Measurements from ENCODE around the gene FIBP. TPM values are rescaled to one million over a fixed set of nuclear protein-coding genes. Genes with fewer than 3 reads are reported as not detected.

FIBP gene
- total RNA-seq, 2 donors from 2014 or later: 81.0 to 92.0 TPM

DNA sequence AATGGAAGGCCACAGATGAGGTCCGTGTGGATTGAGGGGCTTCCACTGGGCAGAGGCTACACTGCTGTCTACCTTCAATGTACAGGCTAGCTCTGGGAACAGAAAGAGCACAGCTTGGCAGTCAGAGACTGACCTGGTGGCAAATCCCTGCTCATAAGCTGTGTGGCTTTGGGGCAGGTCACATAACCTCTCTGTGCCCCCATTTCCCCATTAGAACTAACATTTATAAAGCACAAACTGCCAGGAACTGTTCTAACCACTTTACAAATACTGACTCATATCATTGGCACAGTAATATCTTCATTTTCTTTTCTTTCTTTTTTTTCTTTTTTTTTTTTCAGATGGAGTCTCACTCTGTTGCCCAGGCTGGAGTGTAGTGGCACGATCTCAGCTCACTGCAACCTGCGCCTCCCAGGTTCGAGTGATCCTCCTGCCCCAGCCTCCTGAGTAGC lies 8.8 kb upstream of the FIBP start:
- TF ChIP-seq, protein P1, sequence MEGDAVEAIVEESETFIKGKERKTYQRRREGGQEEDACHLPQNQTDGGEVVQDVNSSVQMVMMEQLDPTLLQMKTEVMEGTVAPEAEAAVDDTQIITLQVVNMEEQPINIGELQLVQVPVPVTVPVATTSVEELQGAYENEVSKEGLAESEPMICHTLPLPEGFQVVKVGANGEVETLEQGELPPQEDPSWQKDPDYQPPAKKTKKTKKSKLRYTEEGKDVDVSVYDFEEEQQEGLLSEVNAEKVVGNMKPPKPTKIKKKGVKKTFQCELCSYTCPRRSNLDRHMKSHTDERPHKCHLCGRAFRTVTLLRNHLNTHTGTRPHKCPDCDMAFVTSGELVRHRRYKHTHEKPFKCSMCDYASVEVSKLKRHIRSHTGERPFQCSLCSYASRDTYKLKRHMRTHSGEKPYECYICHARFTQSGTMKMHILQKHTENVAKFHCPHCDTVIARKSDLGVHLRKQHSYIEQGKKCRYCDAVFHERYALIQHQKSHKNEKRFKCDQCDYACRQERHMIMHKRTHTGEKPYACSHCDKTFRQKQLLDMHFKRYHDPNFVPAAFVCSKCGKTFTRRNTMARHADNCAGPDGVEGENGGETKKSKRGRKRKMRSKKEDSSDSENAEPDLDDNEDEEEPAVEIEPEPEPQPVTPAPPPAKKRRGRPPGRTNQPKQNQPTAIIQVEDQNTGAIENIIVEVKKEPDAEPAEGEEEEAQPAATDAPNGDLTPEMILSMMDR (conservative IDR thresholded peaks at IDR 0.05): no peak
- no peak overlapping the region for H3K27ac ChIP-seq (ENCODE audit: low read depth, low read length)
- Mint-ChIP-seq H3K27ac (no peak overlapping the region), H3K4me3 (no peak overlapping the region), H3K9me3 (no peaks in the 10 kb centered on the region), H3K36me3 (ENCODE audit: low read depth) (no peaks in the 10 kb centered on the region), H3K4me1 (peaks cover 11% of the 10 kb centered on the region), H3K27me3 (ENCODE audit: insufficient read depth) (peaks cover 61% of the 10 kb centered on the region)
- WGBS, 2 experiments (ENCODE audit: insufficient coverage in 1 of 2, insufficient read length in 1 of 2): 83 to 91% methylated on average over 4 of the region's 4 CpGs
- H3K9me3 ChIP-seq (ENCODE audit: control insufficient read depth, low read length): no peaks in the 10 kb centered on the region
- no peak overlapping the region for H3K9ac ChIP-seq (ENCODE audit: extremely low read depth, low read length, poor library complexity, severe bottlenecking)
- H3K4me3 ChIP-seq (ENCODE audit: low read length): no peak overlapping the region
- no peak for DNase-seq
- no peaks in the 10 kb centered on the region for H3K4me1 ChIP-seq (ENCODE audit: control insufficient read depth, insufficient read depth, low read length)
- H3K36me3 ChIP-seq (ENCODE audit: control insufficient read depth, insufficient read depth, low read length): no peaks in the 10 kb centered on the region
- peaks cover 40% of the 10 kb centered on the region for H3K27me3 ChIP-seq (ENCODE audit: control insufficient read depth, insufficient read depth, low read length, poor library complexity, severe bottlenecking)

DNA sequence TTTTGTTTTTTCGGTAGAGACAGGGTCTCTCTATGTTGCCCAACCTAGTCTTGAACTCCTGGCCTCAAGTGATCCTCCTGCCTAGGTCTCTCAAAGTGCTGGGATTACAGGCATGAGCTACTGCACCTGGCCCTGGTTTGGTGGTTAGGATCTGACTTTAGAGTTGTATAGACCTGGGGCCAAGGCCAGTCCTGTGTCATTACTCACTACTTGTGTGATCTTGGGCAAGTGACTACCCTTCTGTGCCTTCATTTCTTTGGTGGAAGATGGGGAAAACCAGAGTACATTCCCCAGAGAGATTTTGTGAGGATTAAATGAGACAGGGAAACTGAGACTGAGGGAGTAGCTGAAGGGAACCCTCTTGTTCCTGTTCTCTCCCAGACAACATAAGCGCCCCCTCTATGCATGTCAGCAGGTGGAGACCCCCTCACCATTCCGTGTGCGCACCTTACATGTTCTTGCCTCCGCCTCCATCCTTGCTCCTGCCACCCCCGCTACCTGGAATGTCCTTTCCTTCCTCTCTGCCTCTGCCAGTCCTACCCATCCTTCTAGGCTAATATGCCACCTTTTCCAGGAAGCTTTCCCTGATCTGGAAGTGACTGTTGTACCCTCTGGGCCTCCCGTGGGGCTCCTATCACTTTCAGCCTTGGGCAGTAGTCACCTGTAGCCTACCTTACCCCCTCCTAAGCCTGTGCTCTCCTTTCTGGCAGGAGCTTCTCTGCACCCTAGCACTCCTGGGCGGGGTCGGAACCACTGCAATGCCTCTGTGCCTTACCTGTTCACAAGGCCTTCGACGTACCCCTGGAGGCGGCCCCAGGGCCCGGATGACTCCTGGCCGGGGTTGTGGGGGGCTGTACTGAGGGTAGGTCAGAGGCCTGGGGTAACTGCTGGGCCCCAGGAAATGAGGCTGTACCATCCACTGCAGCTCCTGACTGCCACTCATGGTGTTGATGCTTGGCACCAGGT lies 8.0 kb upstream of the FIBP start:
- H3K9me3 Mint-ChIP-seq: no peaks in the 10 kb centered on the region

DNA sequence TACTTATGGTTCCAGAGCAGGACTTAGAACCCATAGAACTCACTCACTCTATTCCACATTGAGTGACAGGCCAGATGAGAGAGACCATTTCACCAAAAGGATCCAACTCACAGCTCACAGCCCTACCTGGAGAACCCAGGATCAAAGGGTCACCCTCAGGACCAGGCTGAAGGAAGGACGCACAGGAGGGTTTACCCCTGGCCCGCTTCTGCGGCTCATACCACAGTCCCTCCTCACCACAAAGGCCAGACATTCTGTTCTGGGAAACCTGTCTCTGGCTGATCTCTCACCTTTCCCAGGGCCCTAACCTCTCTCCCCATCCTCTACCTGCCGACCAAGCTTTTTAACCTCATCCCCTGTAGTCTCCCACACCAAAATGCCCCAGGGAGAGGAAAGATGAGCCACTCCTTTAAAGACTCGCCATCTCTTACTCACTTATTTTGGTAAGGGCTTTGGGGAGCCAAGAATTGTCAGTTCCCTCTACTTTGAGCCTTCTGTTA lies 7.3 kb upstream of the FIBP start:
- Histone ChIP-seq H3K9me3 (ENCODE audit: control insufficient read depth, low read length) (no peaks in the 10 kb centered on the region), H3K4me3 (ENCODE audit: low read length) (no peak overlapping the region), H3K4me1 (ENCODE audit: control insufficient read depth, insufficient read depth, low read length) (no peaks in the 10 kb centered on the region), H3K36me3 (ENCODE audit: control insufficient read depth, insufficient read depth, low read length) (no peaks in the 10 kb centered on the region), H3K27me3 (ENCODE audit: control insufficient read depth, insufficient read depth, low read length, poor library complexity, severe bottlenecking) (peaks cover 25% of the 10 kb centered on the region), H3K27ac (ENCODE audit: low read depth, low read length) (no peak overlapping the region), H3K9ac (ENCODE audit: extremely low read depth, low read length, poor library complexity, severe bottlenecking) (no peak overlapping the region)
- TF ChIP-seq, protein P1 (conservative IDR thresholded peaks at IDR 0.05): no peak
- Mint-ChIP-seq H3K27ac (no peak overlapping the region), H3K36me3 (ENCODE audit: low read depth) (no peaks in the 10 kb centered on the region), H3K9me3 (no peaks in the 10 kb centered on the region), H3K27me3 (ENCODE audit: insufficient read depth) (peaks cover 46% of the 10 kb centered on the region), H3K4me1 (peaks cover 11% of the 10 kb centered on the region), H3K4me3 (no peak overlapping the region)
- DNase-seq: no peak
- WGBS, 2 experiments (ENCODE audit: insufficient coverage in 1 of 2, insufficient read length in 1 of 2): 89% methylated on average over 5 of the region's 5 CpGs; no CpG with 5 or more reads in 1 of the 2 experiments

More for the DNA sequence above, 8.0 kb upstream of the FIBP start:
- Histone ChIP-seq H3K4me3 (ENCODE audit: low read length) (no peak overlapping the region), H3K36me3 (ENCODE audit: control insufficient read depth, insufficient read depth, low read length) (no peaks in the 10 kb centered on the region), H3K4me1 (ENCODE audit: control insufficient read depth, insufficient read depth, low read length) (no peaks in the 10 kb centered on the region), H3K9me3 (ENCODE audit: control insufficient read depth, low read length) (no peaks in the 10 kb centered on the region), H3K27me3 (ENCODE audit: control insufficient read depth, insufficient read depth, low read length, poor library complexity, severe bottlenecking) (peaks cover 33% of the 10 kb centered on the region), H3K27ac (ENCODE audit: low read depth, low read length) (no peak overlapping the region), H3K9ac (ENCODE audit: extremely low read depth, low read length, poor library complexity, severe bottlenecking) (no peak overlapping the region)
- H3K27me3 Mint-ChIP-seq (ENCODE audit: insufficient read depth): peaks cover 54% of the 10 kb centered on the region
- H3K36me3 Mint-ChIP-seq (ENCODE audit: low read depth): no peaks in the 10 kb centered on the region
- no peak for DNase-seq
- 89 to 98% methylated on average over 10 to 14 of the region's 14 CpGs for WGBS, 2 experiments (ENCODE audit: insufficient coverage in 1 of 2, insufficient read length in 1 of 2)
- no peak overlapping the region for H3K27ac Mint-ChIP-seq
- TF ChIP-seq, protein P1 (conservative IDR thresholded peaks at IDR 0.05): no peak
- H3K4me3 Mint-ChIP-seq: no peak overlapping the region
- H3K4me1 Mint-ChIP-seq: peaks cover 11% of the 10 kb centered on the region
